Adipose tissue (tissue), 3 donors: Measurements from ENCODE around the gene U2AF2. TPM values are rescaled to one million over a fixed set of nuclear protein-coding genes. Genes with fewer than 3 reads are reported as not detected.

ENCODE experiments used
- H3K27ac ChIP-seq: one replicate; pipeline ENCODE4 v1.5.1; 2013; ENCODE audit warnings: low read depth, low read length
- WGBS, 3 donors: extraction: QIAGEN DNeasy Blood & Tissue Kit; methylation state at CpG; one replicate each; pipeline ENCODE4 v1.1.7; 2013; 5-methylcytosine and 5-hydroxymethylcytosine counted together
- polyA plus RNA-seq, 3 donors: library from polyadenylated mRNA; stranded (reverse); fragments of 200-250 nt; gene quantifications; one replicate each; pipeline ENCODE4 v1.2.3, GENCODE V29; 2013
- donor health status: healthy with polysubstance abuse.
- donor health status: Bipolar disorder and iron deficiency.
- donor health status: healthy.

Gene U2AF2
- polyA plus RNA-seq, 3 donors: 54.3 to 122 (median 95.0) TPM

DNA sequence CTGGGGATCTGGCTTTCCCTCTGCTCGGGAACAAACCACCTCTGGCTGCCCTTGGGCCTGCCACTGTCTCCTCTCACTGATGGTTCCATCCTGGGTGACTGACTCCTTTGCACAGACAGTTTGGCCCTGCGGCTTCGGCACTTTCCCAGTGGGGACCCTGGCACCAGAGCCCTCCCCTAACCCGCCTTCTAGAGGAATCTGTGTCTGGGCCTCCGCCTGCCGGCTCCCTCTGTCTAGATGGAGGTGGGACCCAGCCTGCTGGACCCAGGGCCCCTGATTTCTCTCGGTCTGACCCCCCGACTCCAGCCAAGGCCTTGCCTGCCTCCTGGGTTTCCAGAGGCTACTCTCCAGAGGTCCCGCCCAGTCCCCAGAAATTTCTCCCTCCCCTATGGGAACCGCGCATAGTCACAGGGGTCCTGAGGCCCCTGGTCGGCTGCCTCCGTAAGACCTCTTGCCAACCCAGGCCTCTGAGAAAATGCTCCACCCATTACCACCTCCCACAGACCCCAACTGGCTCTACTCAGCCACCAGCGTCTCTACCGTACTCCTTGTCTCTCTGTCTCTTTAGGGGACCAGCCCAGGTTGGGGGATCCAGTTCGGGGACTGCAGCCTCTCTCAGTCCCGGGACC lies 4.1 kb upstream of the U2AF2 start:
- H3K27ac ChIP-seq: no peak overlapping the region
- 89 to 93% (median 92%) methylated on average over 17 of the region's 17 CpGs for WGBS, 3 donors

DNA sequence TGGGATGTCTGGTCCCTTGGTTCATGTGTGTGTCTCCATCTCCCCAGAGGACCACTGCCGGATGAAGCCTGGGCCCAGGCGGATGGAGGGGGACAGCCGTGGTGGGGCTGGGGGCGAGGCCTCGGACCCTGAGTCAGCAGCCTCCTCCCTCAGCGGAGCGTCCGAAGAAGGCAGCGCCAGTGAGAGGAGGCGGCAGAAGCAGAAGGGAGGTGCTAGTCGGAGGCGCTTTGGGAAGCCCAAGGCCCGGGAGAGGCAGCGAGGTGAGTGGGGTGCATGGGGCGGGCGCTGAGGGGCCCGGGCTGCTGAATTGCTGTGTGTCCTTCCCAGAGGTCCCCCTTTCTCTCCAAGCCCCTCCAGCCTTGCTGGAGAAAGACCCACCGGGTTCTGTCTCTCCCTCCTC lies 3.6 kb upstream of the U2AF2 start:
- no peak overlapping the region for H3K27ac ChIP-seq
- WGBS, 3 donors: 84 to 87% (median 84%) methylated on average over 18 of the region's 18 CpGs

DNA sequence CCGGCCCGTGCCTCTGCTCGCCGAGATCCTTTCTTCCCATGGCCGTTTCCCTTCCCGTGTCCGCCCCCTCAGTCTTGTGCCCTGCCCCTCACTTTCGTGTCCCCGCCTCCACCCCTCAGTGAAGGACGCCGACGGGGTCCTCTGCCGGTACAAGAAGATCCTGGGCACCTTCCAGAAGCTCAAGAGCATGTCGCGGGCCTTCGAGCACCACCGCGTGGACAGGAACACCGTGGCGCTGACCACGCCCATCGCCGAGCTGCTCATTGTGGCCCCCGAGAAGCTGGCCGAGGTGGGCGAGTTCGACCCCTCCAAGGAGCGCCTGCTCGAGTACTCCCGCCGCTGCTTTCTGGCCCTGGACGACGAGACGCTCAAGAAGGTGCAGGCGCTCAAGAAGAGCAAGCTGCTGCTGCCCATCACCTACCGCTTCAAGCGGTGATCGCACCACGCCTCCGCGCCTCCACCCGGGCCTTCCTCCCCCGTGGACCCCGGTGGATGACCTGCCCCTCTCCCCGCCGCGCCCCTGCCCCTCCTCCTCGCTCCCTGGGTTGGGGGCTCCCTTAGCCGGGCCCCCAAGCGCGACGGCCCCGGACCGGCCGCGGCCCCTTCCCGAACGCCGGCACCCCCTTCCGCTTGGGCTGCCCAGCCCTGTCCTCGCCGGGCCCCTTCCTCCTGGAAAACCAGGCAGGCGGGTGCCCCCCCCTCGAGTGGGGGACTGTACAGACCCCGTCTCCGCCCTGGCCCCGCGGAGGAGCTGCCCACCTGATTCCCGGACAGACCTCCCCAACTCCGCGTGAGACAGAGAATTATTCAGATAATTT lies 2.3 kb upstream of the U2AF2 start:
- WGBS, 3 donors: 80 to 85% (median 82%) methylated on average over 66 to 71 of the region's 71 CpGs
- no peak overlapping the region for H3K27ac ChIP-seq

DNA sequence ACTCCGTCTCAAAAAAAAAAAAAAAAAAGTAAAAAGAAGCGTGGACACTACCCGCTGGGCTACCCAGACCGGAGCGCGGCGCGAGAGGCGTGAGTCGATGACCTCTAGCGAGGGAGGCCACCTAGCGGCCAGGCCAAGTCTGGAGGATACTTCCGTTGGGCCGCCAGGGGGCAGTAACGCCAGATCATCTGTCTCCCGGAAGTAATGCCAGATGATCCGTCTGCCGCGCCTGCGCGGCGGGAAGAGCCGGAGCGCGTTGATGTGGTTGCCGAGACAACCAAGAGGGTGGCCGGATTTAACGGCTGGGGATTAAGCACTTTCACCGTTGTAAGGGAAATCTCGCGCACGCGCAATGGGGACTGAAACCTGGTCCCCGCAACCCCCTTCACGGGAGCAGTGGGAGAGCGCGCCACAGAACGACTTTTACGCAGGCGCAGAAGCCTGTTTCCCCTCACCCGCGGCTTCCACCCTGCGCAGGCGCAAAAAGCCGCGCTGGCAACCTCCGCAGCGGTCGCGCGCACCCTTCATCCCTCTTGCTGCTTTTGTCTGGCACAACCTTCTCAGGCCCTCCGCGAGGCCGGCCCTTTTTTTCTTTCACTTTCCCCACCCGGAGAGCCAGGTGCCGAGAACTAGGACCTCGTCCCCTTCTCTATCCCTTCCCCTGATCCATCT lies 1.0 kb upstream of the U2AF2 start:
- 0 to 1% (median 1%) methylated on average over 56 to 57 of the region's 57 CpGs for WGBS, 3 donors
- H3K27ac ChIP-seq: peak overlapping the region; percentile 84

DNA sequence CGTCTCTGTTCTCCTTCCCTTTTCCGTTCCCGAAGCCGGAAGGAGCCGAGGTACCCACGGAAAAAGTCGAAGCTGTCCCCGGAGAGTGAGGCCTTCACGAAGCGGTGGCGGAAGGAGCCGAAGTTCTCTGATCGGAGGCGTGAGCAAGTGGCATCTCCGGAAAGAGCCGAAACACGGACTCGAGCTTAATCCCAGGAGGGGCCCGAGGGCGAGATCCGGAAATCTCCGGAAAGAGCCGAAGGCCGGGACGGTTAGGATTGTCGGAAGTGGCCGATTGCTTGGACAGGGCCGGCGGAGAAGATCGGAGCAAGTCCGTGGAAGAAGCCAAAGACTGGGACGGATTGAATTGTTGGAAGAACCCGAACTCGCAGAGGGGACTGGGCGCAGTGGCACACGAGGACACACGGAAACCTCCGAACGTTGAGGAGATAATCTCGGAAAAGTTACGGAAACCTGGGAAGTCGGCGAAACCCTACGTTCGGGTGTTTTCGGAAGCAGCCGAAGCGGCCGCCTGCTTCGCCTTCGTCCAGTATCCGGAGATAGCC lies 440 bp upstream of the U2AF2 start:
- 0 to 1% (median 0%) methylated on average over 52 of the region's 52 CpGs for WGBS, 3 donors
- peak overlapping the region; percentile 92 for H3K27ac ChIP-seq

DNA sequence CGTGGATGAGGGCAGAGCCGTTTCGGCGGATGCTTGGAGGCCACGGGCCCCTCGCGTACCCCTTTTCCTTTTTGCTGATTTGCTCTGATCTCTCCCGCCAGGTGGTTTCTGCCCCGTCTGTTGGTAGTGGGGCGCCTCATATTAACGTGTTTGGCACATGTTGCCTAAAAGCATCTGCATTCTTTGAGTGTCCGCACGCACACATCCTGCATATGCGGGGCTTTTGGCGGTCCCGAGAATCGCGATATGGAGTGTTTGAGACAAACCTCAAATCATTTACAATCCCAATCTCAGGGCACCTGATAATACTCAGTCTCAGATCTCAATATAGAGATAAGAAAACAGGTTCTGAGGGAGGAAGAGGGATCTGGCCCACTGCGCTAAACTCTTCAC lies 809 bp downstream of the U2AF2 start:
- WGBS, 3 donors: 0% methylated on average over 19 of the region's 19 CpGs
- H3K27ac ChIP-seq: no peak overlapping the region

DNA sequence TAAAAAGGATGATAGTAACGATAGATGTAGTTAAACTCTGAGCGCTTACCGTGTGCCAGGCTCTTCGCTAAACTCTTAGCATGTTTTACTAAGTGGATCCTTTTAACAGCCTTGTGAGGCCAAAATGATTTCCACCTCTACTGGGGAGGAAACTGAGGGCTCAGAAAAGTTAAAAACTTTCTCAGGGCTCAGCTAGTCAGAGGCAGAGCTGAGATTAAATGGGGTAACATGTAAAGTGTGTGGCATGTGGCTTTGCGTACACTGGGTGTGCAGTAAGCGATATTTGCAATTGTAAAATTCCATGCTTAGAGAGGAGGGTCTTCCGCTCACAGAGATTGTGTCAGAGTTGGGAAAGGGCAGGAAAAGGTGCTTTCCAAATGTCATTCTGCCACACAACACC lies 1.7 kb downstream of the U2AF2 start:
- no peak overlapping the region for H3K27ac ChIP-seq
- WGBS, 3 donors: 37 to 62% (median 58%) methylated on average over 7 of the region's 7 CpGs

DNA sequence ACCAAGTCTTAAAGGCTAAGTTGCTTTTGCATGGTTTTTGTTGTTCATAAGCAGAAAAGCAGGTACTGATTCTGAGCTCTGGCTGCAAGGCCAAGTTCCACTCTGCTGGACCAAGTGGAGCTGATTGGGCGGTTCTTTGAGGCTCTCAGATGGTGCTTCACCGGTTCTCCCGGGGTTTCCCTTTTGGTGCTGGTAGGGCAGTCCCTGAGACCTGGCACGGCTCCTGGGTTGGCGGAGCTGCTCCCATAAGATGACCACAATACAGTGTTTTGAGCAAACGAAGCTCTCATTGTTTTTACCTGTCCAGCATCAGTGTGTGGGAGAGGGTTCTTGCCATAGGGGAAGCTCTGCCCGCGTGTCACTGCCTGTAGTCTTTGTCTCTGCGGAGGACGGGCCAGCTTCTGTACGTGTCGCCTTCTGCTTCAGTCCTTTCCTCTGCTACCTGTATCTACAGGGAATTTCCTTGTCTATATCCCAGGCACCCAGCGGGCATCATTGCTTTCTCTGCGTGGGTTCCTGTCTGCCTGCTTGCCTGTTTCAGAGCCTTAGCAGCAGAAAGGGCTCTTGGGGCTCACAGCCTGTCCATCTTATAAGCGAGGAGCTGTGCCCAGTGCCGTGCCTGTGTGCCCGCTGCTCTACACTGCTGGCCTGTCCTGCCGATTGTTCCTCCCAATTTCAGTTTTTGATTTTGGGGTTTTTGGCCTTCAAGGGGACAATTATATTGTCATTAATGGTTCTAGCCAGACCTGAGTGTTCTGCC lies 2.3 kb downstream of the U2AF2 start:
- WGBS, 3 donors: 21 to 57% (median 46%) methylated on average over 18 of the region's 18 CpGs
- no peak overlapping the region for H3K27ac ChIP-seq

- 88 to 92% (median 91%) methylated on average over 37 of the region's 37 CpGs for WGBS, 3 donors
- H3K27ac ChIP-seq: no peak overlapping the region
These were observed 4.1 kb downstream of the U2AF2 start for GRCh38 chr19:55658846-55659459.

- WGBS, 3 donors: 58 to 71% (median 59%) methylated on average over 9 of the region's 9 CpGs
- no peak overlapping the region for H3K27ac ChIP-seq
These were observed 5.0 kb downstream of the U2AF2 start for GRCh38 chr19:55659822-55660221.

DNA sequence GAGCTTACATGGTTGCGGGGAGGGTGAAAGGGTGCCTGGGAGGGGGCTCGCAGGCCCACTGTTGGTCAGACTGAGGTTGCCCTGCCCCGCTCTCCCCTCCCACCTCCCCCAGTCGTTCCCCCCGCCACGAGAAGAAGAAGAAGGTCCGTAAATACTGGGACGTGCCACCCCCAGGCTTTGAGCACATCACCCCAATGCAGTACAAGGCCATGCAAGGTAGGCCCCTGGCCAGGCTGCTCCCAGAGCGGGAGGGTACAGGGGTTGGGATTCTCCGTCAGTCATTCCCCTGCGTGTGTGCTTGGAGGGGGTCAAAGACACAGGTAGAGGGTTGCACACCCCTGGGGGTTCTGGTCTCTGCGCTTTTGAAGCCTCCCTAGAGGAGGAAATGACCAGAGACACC lies 5.6 kb downstream of the U2AF2 start:
- H3K27ac ChIP-seq: no peak overlapping the region
- 81 to 89% (median 85%) methylated on average over 10 to 12 of the region's 12 CpGs for WGBS, 3 donors

- no peak overlapping the region for H3K27ac ChIP-seq
- 74 to 83% (median 80%) methylated on average over 12 to 16 of the region's 16 CpGs for WGBS, 3 donors
These were observed 6.2 kb downstream of the U2AF2 start for GRCh38 chr19:55660991-55661390.

GRCh38 chr19:55661826-55662225 lies 7.0 kb downstream of the U2AF2 start:
- 62 to 71% (median 67%) methylated on average over 7 of the region's 7 CpGs for WGBS, 3 donors
- no peak overlapping the region for H3K27ac ChIP-seq

DNA sequence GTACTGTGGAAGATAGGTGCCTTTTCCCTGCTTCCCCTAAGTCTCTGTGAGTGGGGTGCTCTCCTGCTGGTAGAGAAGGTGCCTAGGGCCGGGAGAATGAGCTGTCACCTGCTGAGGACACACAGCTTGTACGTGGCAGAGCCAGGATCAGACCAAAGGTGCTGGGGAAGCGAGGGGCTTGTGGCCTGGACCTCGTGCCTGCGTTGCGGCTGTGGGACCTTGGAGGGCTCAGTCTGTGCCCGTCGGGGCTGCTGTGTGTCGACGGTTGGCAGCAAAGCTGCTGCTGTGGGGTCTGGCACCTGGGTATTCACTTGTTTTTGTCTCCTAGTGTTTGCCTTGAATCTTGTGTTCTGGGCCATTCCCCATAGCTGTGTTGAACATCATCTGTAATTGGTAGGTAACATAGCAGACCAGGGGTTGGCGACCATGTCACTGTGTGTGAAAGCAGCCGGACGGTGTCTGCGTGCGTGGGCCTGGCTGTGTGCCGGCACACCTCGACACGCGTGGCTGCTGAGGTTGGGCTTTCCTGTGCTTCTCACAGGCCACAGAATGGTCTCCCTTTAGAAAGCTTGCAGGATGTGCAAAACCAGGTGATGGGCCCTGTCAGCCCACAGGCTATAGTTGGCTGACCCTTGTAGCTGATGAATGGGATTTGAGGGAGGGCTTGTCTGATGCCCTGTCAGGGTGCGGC lies 9.2 kb downstream of the U2AF2 start:
- 89 to 90% (median 89%) methylated on average over 20 of the region's 20 CpGs for WGBS, 3 donors

DNA sequence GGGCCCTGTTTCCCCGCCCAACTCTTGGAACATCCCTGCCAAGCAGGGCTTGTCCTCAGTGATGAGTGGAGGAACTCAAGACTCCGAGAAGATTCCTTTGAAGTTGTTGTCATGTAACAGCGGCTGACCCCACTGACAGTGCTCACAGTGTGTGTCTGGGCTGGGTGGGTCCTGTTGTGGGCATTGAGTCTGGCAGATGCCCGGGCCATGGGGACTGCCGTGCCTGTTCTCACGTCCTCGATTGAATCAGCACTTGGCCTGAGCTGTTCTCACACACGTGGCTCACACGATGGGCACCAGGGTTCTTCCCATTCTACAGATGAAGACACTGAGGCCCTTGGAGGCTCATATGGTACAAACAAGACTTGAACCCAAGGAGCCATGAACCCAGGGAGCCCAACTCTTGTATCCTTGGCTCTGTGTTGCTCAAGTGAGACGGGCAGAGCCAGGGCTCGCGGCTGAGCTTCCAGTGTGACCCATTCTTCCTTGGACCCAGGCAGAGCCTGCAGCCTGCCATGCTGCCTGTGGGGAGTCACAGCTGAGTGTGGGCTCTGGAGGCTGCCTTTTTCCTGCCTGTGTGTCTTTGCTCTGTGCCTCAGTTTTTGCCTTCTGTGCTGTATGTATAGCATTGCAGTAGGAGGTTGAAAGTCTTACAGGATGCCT lies 11.6 kb downstream of the U2AF2 start:
- no peak overlapping the region for H3K27ac ChIP-seq
- 85 to 91% (median 87%) methylated on average over 12 of the region's 12 CpGs for WGBS, 3 donors

More for the DNA sequence above, 9.2 kb downstream of the U2AF2 start:
- no peak overlapping the region for H3K27ac ChIP-seq

- 80 to 93% (median 87%) methylated on average over 4 of the region's 4 CpGs for WGBS, 3 donors
These were observed 12.2 kb downstream of the U2AF2 start for GRCh38 chr19:55667006-55667381.

DNA sequence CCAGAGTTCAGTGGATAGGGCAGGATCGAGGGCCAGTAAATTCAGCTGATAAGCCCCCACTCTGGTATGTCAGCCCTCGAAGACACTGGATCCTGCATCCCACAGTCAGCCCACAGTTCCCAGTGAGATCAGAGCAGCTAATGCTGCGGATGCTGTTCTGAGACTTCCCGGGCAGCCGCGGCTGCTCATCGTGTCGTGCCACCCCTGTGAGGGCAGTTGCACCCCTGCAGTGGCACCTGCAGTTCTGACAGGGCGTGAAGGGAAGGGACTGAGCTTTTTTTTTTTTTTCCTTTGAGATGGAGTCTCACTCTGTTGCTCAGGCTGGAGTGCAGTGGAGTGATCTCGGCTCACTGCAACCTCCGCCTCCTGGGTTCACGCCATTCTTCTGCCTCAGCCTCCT lies 12.7 kb downstream of the U2AF2 start:
- 88 to 91% (median 90%) methylated on average over 12 of the region's 12 CpGs for WGBS, 3 donors
- no peak overlapping the region for H3K27ac ChIP-seq

More at GRCh38 chr19:55667006-55667381, 12.2 kb downstream of the U2AF2 start:
- H3K27ac ChIP-seq: no peak overlapping the region
